T-cell (primary cell): Measurements from ENCODE around the gene CR1. TPM values are rescaled to one million over a fixed set of nuclear protein-coding genes. Genes with fewer than 3 reads are reported as not detected.

Experiments used
- ATAC-seq, 4 experiments: fragments of 200-7000 bp in 3 of 4; fragments of 150-1000 bp in 1 of 4; cut with Tn5 transposase; replicated peaks in 1 of 4; 1 replicate in 3 of 4; 2 replicates in 1 of 4; pipeline ENCODE4 v1.10.0; 2021; ENCODE audit warnings: moderate library complexity in 3 of 4, mild to moderate bottlenecking in 2 of 4, moderate number of reproducible peaks in 1 of 4
- CTCF ChIA-PET, 2 donors: fragments of 300-600 bp; sonication (Branson Sonifier 250); formaldehyde crosslinking; loops; one replicate each; lab custom pipeline; 2022; ENCODE audit warnings: antibody characterized with exemption in 2 of 2; lab: Charles Lee
- POLR2A ChIA-PET, 2 donors: fragments of 300-600 bp; sonication (Branson Sonifier 250); formaldehyde crosslinking; loops; one replicate each; lab custom pipeline; 2022; ENCODE audit warnings: antibody characterized with exemption in 2 of 2; lab: Charles Lee
- DNase-seq, 35 experiments: peaks; one replicate each; pipeline versions ENCODE4 v3.0.0 to v3.0.0-alpha.2; 2013 to 2023
- H3K27ac ChIP-seq: one replicate; pipeline ENCODE4 v1.5.1; 2013; ENCODE audit warnings: low read length
- H3K27me3 ChIP-seq, 2 experiments: replicated peaks in 1 of 2; 1 replicate in 1 of 2; 2 replicates in 1 of 2; pipeline versions ENCODE4 v1.6.1 to v1.7.0; 2013; ENCODE audit warnings: low read length in 1 of 2, mixed read lengths in 1 of 2; ENCODE audit not compliant: control insufficient read depth in 2 of 2, insufficient read depth in 2 of 2; ENCODE audit errors: extremely low read depth in 1 of 2
- H3K36me3 ChIP-seq, 2 donors: 1 replicate in 1 of 2; 2 replicates in 1 of 2; pipeline versions ENCODE4 v1.6.1 to v1.7.0; 2013; ENCODE audit warnings: low read length in 1 of 2; ENCODE audit not compliant: control insufficient read depth in 2 of 2, insufficient read depth in 1 of 2; ENCODE audit errors: extremely low read depth in 1 of 2
- H3K4me1 ChIP-seq, 2 experiments: 1 replicate in 1 of 2; 2 replicates in 1 of 2; pipeline versions ENCODE4 v1.6.1 to v1.7.0; 2013; ENCODE audit warnings: low read length in 2 of 2, mixed read lengths in 1 of 2; ENCODE audit not compliant: insufficient read depth in 2 of 2, control insufficient read depth in 1 of 2; ENCODE audit errors: extremely low read depth in 1 of 2
- H3K4me3 ChIP-seq, 2 donors: 1 replicate in 1 of 2; 2 replicates in 1 of 2; pipeline versions ENCODE4 v1.5.1 to v1.7.0; 2013; ENCODE audit warnings: mild to moderate bottlenecking in 2 of 2, low read length in 1 of 2, moderate library complexity in 1 of 2; ENCODE audit not compliant: control insufficient read depth in 1 of 2; ENCODE audit errors: extremely low read depth in 1 of 2
- H3K9me3 ChIP-seq: 2 replicates; pipeline ENCODE4 v1.7.0; 2013
- H3K27ac Mint-ChIP-seq, 2 donors: one replicate each; pipeline ENCODE4 v1.8.0; 2020 to 2021; ENCODE audit warnings: mild to moderate bottlenecking in 2 of 2, mixed read lengths in 2 of 2
- H3K27me3 Mint-ChIP-seq, 2 donors: one replicate each; pipeline ENCODE4 v1.8.0; 2021 to 2022; ENCODE audit warnings: mixed read lengths in 2 of 2
- H3K36me3 Mint-ChIP-seq: one replicate; pipeline ENCODE4 v1.8.0; 2021; ENCODE audit warnings: mixed read lengths
- H3K4me1 Mint-ChIP-seq, 3 donors: one replicate each; pipeline ENCODE4 v1.8.0; 2020 to 2022; ENCODE audit warnings: mixed read lengths in 3 of 3, mild to moderate bottlenecking in 1 of 3
- H3K4me3 Mint-ChIP-seq, 3 donors: one replicate each; pipeline ENCODE4 v1.8.0; 2020 to 2022; ENCODE audit warnings: mild to moderate bottlenecking in 3 of 3, mixed read lengths in 3 of 3, moderate library complexity in 3 of 3
- H3K9me3 Mint-ChIP-seq, 3 donors: one replicate each; pipeline ENCODE4 v1.8.0; 2020 to 2022; ENCODE audit warnings: mixed read lengths in 3 of 3
- WGBS: methylation state at CpG from one replicate; pipeline ENCODE4 v1.1.5; 2013; ENCODE audit warnings: missing lambda C conversion rate; ENCODE audit not compliant: insufficient coverage; 5-methylcytosine and 5-hydroxymethylcytosine counted together
- total RNA-seq, 35 experiments: library from RNA in 6 of 35; stranded (reverse) in 6 of 35; fragments of 120-200 nt in 1 of 35; gene quantifications; one replicate each; pipeline versions ENCODE4 v1.2.1 to v1.2.4 and lab custom pipeline; 2013 to 2026

The CR1 gene
- total RNA-seq, 5 donors from 2014 or later (not counting 1 experiment from before 2014, with no cell fraction given) = 2.8 to 11.7 (median 8.8) TPM

- Mint-ChIP-seq H3K27ac (no peak overlapping the region), H3K9me3 (no peaks in the 10 kb centered on the region), H3K36me3 (no peaks in the 10 kb centered on the region), H3K4me3 (peak overlapping the region; percentile 74 to 79 (median 74)), H3K27me3 (peaks cover 8 to 19% of the 10 kb centered on the region in 2 donors), H3K4me1 (peaks cover 6 to 11% (median 8%) of the 10 kb centered on the region in 3 donors)
- Histone ChIP-seq H3K36me3 (no peaks in the 10 kb centered on the region), H3K4me3 (no peak overlapping the region), H3K27me3 (peaks cover 0 to 11% of the 10 kb centered on the region in 2 experiments), H3K9me3 (no peaks in the 10 kb centered on the region), H3K27ac (no peak overlapping the region), H3K4me1 (peaks cover 0 to 13% of the 10 kb centered on the region in 2 experiments)
- CTCF ChIA-PET = no interaction called here
- POLR2A ChIA-PET = no interaction called here
- WGBS = 92% methylated on average over 15 of the region's 17 CpGs
- no peak for DNase-seq
- no peak for ATAC-seq
Observed at GRCh38 chr1:207645635-207646081, 149.7 kb downstream of the CR1 start.

- H3K27ac Mint-ChIP-seq = no peak overlapping the region
- Histone ChIP-seq H3K36me3 (no peaks in the 10 kb centered on the region), H3K4me1 (peaks cover 0 to 13% of the 10 kb centered on the region in 2 experiments), H3K27ac (no peak overlapping the region), H3K9me3 (no peaks in the 10 kb centered on the region), H3K4me3 (no peak overlapping the region), H3K27me3 (peaks cover 0 to 11% of the 10 kb centered on the region in 2 experiments)
- peak overlapping the region; percentile 49 to 79 (median 50) for H3K4me3 Mint-ChIP-seq
- no peaks in the 10 kb centered on the region for H3K9me3 Mint-ChIP-seq
- CTCF ChIA-PET = no interaction called here
- POLR2A ChIA-PET = no interaction called here
- no peaks in the 10 kb centered on the region for H3K36me3 Mint-ChIP-seq
- H3K27me3 Mint-ChIP-seq = peaks cover 8 to 19% of the 10 kb centered on the region in 2 donors
- DNase-seq = no peak
- H3K4me1 Mint-ChIP-seq = peaks cover 6 to 11% (median 8%) of the 10 kb centered on the region in 3 donors
- no peak for ATAC-seq
Observed at GRCh38 chr1:207646171-207646570, 150.2 kb downstream of the CR1 start.

DNA sequence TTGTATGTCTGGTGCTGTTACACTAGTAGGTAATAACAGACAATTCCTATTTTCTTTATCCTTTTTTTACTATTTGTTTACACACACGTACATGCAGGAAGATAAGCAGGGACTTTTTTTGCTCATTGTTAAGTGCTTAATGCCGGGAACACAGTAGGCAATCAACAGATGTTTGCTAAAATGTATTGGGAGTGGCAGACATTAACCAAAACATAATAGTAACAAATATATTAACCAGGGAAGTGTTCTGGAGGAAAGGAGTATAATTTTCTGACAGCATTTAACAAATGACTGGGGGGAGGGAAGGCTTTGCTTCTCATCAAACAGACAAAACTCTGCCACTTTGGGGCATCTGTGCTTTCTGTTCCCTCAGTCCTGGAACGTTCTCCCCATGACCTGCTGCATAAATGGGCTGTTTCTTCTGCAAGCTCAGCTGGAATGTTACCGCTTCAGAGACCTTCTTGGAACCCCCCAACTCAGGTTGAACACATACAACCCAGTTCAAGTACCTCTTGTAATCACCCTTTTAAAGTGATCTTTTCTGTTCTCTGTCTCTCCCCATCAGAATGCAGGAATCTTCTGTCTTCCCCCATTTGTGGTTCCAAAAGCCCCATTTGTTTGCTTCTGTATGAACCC lies 151.1 kb downstream of the CR1 start:
- ATAC-seq = no peak
- no peak overlapping the region for H3K4me3 ChIP-seq
- H3K27ac Mint-ChIP-seq = no peak overlapping the region
- H3K4me1 ChIP-seq = peaks cover 0 to 13% of the 10 kb centered on the region in 2 experiments
- H3K27ac ChIP-seq = no peak overlapping the region
- no peaks in the 10 kb centered on the region for H3K9me3 Mint-ChIP-seq
- peaks cover 6 to 11% (median 8%) of the 10 kb centered on the region in 3 donors for H3K4me1 Mint-ChIP-seq
- CTCF ChIA-PET = no interaction called here
- H3K36me3 ChIP-seq = no peaks in the 10 kb centered on the region
- peaks cover 0 to 11% of the 10 kb centered on the region in 2 experiments for H3K27me3 ChIP-seq
- no peaks in the 10 kb centered on the region for H3K36me3 Mint-ChIP-seq
- H3K27me3 Mint-ChIP-seq = peaks cover 7 to 15% of the 10 kb centered on the region in 2 donors
- 82% methylated on average over 2 of the region's 4 CpGs for WGBS
- H3K9me3 ChIP-seq = no peaks in the 10 kb centered on the region
- no peak for DNase-seq
- H3K4me3 Mint-ChIP-seq = no peak overlapping the region
- POLR2A ChIA-PET = no interaction called here

DNA sequence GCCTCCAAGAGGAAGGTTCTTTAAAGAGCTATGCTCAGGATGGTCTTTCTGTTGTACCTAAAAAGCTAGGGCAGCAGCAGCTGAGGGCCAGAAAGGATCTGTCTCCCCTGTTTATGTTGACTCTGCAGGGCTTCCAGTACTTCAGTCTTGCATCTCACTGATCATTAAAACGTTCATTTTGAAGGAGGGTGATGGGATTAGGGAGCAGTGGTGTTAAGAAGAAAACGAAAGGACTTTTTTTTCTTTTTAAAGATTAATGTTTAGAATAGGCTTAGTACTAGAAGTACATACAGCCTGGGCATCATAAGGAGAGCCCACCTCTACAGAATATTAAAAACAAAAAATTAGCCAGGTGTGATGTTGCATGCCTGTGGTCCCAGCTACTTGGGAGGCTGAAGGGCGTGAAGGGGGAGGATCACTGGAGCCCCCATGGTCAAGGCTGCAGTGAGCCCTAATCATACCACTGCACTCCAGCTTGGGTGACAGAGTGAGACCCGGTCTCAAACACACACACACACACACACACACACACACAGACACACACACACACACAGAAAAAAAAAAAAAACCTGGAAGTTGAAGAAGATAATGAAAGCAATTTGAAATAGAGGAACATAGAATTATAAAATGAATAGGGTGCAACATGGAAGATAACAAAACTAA lies 151.8 kb downstream of the CR1 start:
- Mint-ChIP-seq H3K9me3 (no peaks in the 10 kb centered on the region), H3K4me1 (peaks cover 6 to 11% (median 8%) of the 10 kb centered on the region in 3 donors), H3K27ac (no peak overlapping the region), H3K27me3 (peaks cover 0 to 8% of the 10 kb centered on the region in 2 donors), H3K4me3 (no peak overlapping the region), H3K36me3 (no peaks in the 10 kb centered on the region)
- Histone ChIP-seq H3K27ac (no peak overlapping the region), H3K27me3 (peaks cover 0 to 11% of the 10 kb centered on the region in 2 experiments), H3K4me3 (no peak overlapping the region), H3K9me3 (no peaks in the 10 kb centered on the region), H3K4me1 (peaks cover 0 to 13% of the 10 kb centered on the region in 2 experiments), H3K36me3 (no peaks in the 10 kb centered on the region)
- CTCF ChIA-PET = interaction anchor here in 1 of 2 donors (0.6 kb wide), 1 partner anchor 793 kb away, joined by 4 read pairs; no protein-coding TSS in a partner anchor
- DNase-seq (no peak), ATAC-seq (no peak)
- no CpG with 5 or more reads among the region's 4 CpGs for WGBS
- POLR2A ChIA-PET = no interaction called here

GRCh38 chr1:207648334-207649209 lies 152.6 kb downstream of the CR1 start:
- Mint-ChIP-seq H3K4me3 (no peak overlapping the region), H3K27me3 (peaks cover 0 to 7% of the 10 kb centered on the region in 2 donors), H3K4me1 (peaks cover 6 to 11% (median 8%) of the 10 kb centered on the region in 3 donors), H3K36me3 (no peaks in the 10 kb centered on the region), H3K9me3 (no peaks in the 10 kb centered on the region), H3K27ac (no peak overlapping the region)
- Histone ChIP-seq H3K4me3 (no peak overlapping the region), H3K9me3 (no peaks in the 10 kb centered on the region), H3K4me1 (peaks cover 0 to 13% of the 10 kb centered on the region in 2 experiments), H3K27ac (no peak overlapping the region), H3K27me3 (peaks cover 0 to 11% of the 10 kb centered on the region in 2 experiments), H3K36me3 (no peaks in the 10 kb centered on the region)
- DNase-seq (no peak), ATAC-seq (no peak)
- ChIA-PET CTCF (no interaction called here), POLR2A (no interaction called here)
- WGBS = 93% methylated on average over 2 of the region's 5 CpGs

- no peak for ATAC-seq
- no peak overlapping the region for H3K4me3 Mint-ChIP-seq
- Histone ChIP-seq H3K4me3 (no peak overlapping the region), H3K36me3 (no peaks in the 10 kb centered on the region), H3K9me3 (no peaks in the 10 kb centered on the region), H3K27ac (no peak overlapping the region), H3K4me1 (peaks cover 0 to 13% of the 10 kb centered on the region in 2 experiments), H3K27me3 (peaks cover 0 to 11% of the 10 kb centered on the region in 2 experiments)
- H3K9me3 Mint-ChIP-seq = no peaks in the 10 kb centered on the region
- H3K36me3 Mint-ChIP-seq = no peaks in the 10 kb centered on the region
- CTCF ChIA-PET = no interaction called here
- H3K27me3 Mint-ChIP-seq = peaks cover 0 to 3% of the 10 kb centered on the region in 2 donors
- WGBS = 75% methylated on average over 4 of the region's 5 CpGs
- no peak overlapping the region for H3K27ac Mint-ChIP-seq
- no peak for DNase-seq
- H3K4me1 Mint-ChIP-seq = peaks cover 4 to 7% (median 4%) of the 10 kb centered on the region in 3 donors
- POLR2A ChIA-PET = no interaction called here
Observed at GRCh38 chr1:207649210-207649753, 153.3 kb downstream of the CR1 start.
